Stomach smooth muscle (tissue), 2 donors: ENCODE data around the gene ZNF311.
A peak's percentile ranks its signal among the peaks of the same experiment; 100 is the strongest.

Experiments used
- H3K27ac ChIP-seq: one replicate; pipeline ENCODE4 v1.7.0; 2013; ENCODE audit warnings: mild to moderate bottlenecking, low read length, inconsistent platforms
- H3K27me3 ChIP-seq, 2 donors: one replicate each; pipeline ENCODE4 v1.7.0; 2013; ENCODE audit warnings: low read length in 2 of 2; ENCODE audit not compliant: insufficient read depth in 2 of 2, control insufficient read depth in 1 of 2
- H3K36me3 ChIP-seq, 2 donors: one replicate each; pipeline ENCODE4 v1.7.0; 2013; ENCODE audit warnings: low read length in 2 of 2; ENCODE audit not compliant: control insufficient read depth in 2 of 2, insufficient read depth in 2 of 2
- H3K4me1 ChIP-seq: one replicate; pipeline ENCODE4 v1.7.0; 2013; ENCODE audit warnings: low read length; ENCODE audit not compliant: control insufficient read depth, insufficient read depth
- H3K4me3 ChIP-seq, 2 donors: one replicate each; pipeline ENCODE4 v1.7.0; 2013; ENCODE audit warnings: low read length in 2 of 2
- H3K9ac ChIP-seq, 2 donors: one replicate each; pipeline ENCODE4 v1.7.0; 2013; ENCODE audit warnings: low read length in 2 of 2, mild to moderate bottlenecking in 1 of 2
- H3K9me3 ChIP-seq, 2 donors: one replicate each; pipeline ENCODE4 v1.7.0; 2013; ENCODE audit warnings: low read length in 2 of 2; ENCODE audit not compliant: control insufficient read depth in 2 of 2
- donor health status: healthy.
- donor health status: Pancreatic carcinoma.

The ZNF311 gene

GRCh38 chr6:29005183-29005885 lies at the start of gene ZNF311:
Gene ZNF311 (minus strand): TSS chr6:29005315. CDS start chr6:29003954, 1,361 bp downstream.
- Histone ChIP-seq H3K27ac (no peak within 1 kb of the TSS), H3K4me3 (peak within 1 kb of the TSS; percentile 67 to 79), H3K9ac (peak within 1 kb of the TSS; percentile 47 to 63), H3K27me3 (no peaks in the 10 kb centered on the region), H3K4me1 (no peaks in the 10 kb centered on the region), H3K36me3 (no peaks in the 10 kb centered on the region), H3K9me3 (no peaks in the 10 kb centered on the region)

- no peak overlapping the region for H3K27ac ChIP-seq
- H3K4me1 ChIP-seq = no peaks in the 10 kb centered on the region
- H3K36me3 ChIP-seq = no peaks in the 10 kb centered on the region
- no peaks in the 10 kb centered on the region for H3K27me3 ChIP-seq
- H3K9ac ChIP-seq = no peak overlapping the region
- H3K4me3 ChIP-seq = no peak overlapping the region
- H3K9me3 ChIP-seq = no peaks in the 10 kb centered on the region
Observed at GRCh38 chr6:29051680-29052079, 46.6 kb upstream of the ZNF311 start.

GRCh38 chr6:29045075-29045474 lies 40.0 kb upstream of the ZNF311 start, which contains the start of gene OR2W1:
Gene OR2W1 (minus strand): TSS chr6:29045175. CDS start chr6:29045175, 0 bp downstream.
- no peak within 1 kb of the TSS for H3K9ac ChIP-seq
- no peak within 1 kb of the TSS for H3K27ac ChIP-seq
- no peaks in the 10 kb centered on the region for H3K4me1 ChIP-seq
- no peak within 1 kb of the TSS for H3K4me3 ChIP-seq
- no peaks in the 10 kb centered on the region for H3K27me3 ChIP-seq
- H3K36me3 ChIP-seq = no peaks in the 10 kb centered on the region
- no peaks in the 10 kb centered on the region for H3K9me3 ChIP-seq

- no peak overlapping the region for H3K4me3 ChIP-seq
- H3K9ac ChIP-seq = no peak overlapping the region
- no peaks in the 10 kb centered on the region for H3K4me1 ChIP-seq
- H3K36me3 ChIP-seq = no peaks in the 10 kb centered on the region
- no peak overlapping the region for H3K27ac ChIP-seq
- no peaks in the 10 kb centered on the region for H3K27me3 ChIP-seq
- no peaks in the 10 kb centered on the region for H3K9me3 ChIP-seq
Observed at GRCh38 chr6:29035951-29036350, 30.8 kb upstream of the ZNF311 start.

- Histone ChIP-seq H3K27ac (no peak overlapping the region), H3K36me3 (no peaks in the 10 kb centered on the region), H3K4me1 (no peaks in the 10 kb centered on the region), H3K27me3 (peaks cover 2 to 5% of the 10 kb centered on the region in 2 donors), H3K9me3 (no peaks in the 10 kb centered on the region), H3K9ac (no peak overlapping the region), H3K4me3 (no peak overlapping the region)
Observed at GRCh38 chr6:29028821-29029220, 23.7 kb upstream of the ZNF311 start.

GRCh38 chr6:29025927-29026585 lies 20.9 kb upstream of the ZNF311 start:
- Histone ChIP-seq H3K4me1 (no peaks in the 10 kb centered on the region), H3K9me3 (no peaks in the 10 kb centered on the region), H3K36me3 (no peaks in the 10 kb centered on the region), H3K27me3 (peaks cover 8 to 11% of the 10 kb centered on the region in 2 donors), H3K4me3 (no peak overlapping the region), H3K27ac (no peak overlapping the region), H3K9ac (no peak overlapping the region)

- Histone ChIP-seq H3K27me3 (peaks cover 5 to 12% of the 10 kb centered on the region in 2 donors), H3K4me1 (no peaks in the 10 kb centered on the region), H3K36me3 (no peaks in the 10 kb centered on the region), H3K9me3 (no peaks in the 10 kb centered on the region), H3K27ac (no peak overlapping the region), H3K9ac (no peak overlapping the region), H3K4me3 (no peak overlapping the region)
Observed at GRCh38 chr6:29021434-29021833, 16.3 kb upstream of the ZNF311 start.

GRCh38 chr6:29019629-29020028 lies 14.5 kb upstream of the ZNF311 start:
- Histone ChIP-seq H3K27me3 (peaks cover 10 to 20% of the 10 kb centered on the region in 2 donors), H3K27ac (no peak overlapping the region), H3K4me3 (no peak overlapping the region), H3K4me1 (peaks cover 6% of the 10 kb centered on the region), H3K9ac (no peak overlapping the region), H3K9me3 (no peaks in the 10 kb centered on the region), H3K36me3 (no peaks in the 10 kb centered on the region)

GRCh38 chr6:29017428-29017802 lies 12.3 kb upstream of the ZNF311 start:
- no peaks in the 10 kb centered on the region for H3K9me3 ChIP-seq
- H3K4me1 ChIP-seq = peaks cover 6% of the 10 kb centered on the region
- no peaks in the 10 kb centered on the region for H3K36me3 ChIP-seq
- peaks cover 20 to 31% of the 10 kb centered on the region in 2 donors for H3K27me3 ChIP-seq
- H3K4me3 ChIP-seq = no peak overlapping the region
- no peak overlapping the region for H3K9ac ChIP-seq
- no peak overlapping the region for H3K27ac ChIP-seq

GRCh38 chr6:29016559-29017427 lies 11.7 kb upstream of the ZNF311 start:
- H3K9me3 ChIP-seq = no peaks in the 10 kb centered on the region
- H3K9ac ChIP-seq = peak overlapping the region; percentile 47 to 60
- no peaks in the 10 kb centered on the region for H3K36me3 ChIP-seq
- peaks cover 6% of the 10 kb centered on the region for H3K4me1 ChIP-seq
- peak overlapping the region; percentile 69 to 88 for H3K4me3 ChIP-seq
- H3K27me3 ChIP-seq = peaks cover 15 to 25% of the 10 kb centered on the region in 2 donors
- H3K27ac ChIP-seq = no peak overlapping the region
